GM04504 (cell line): ENCODE measurements around the gene C17orf113.

Source experiments
- DNase-seq: peaks from one replicate; pipeline ENCODE4 v3.0.0-alpha.2; 2012; ENCODE audit warnings: low read depth

Gene C17orf113

GRCh38 chr17:42050393-42051012, at the start of gene C17orf113:
Gene C17orf113, minus strand, starts transcription at chr17:42050601. Its CDS starts 7,225 bp downstream, at chr17:42043376.
- no peak for DNase-seq

GRCh38 chr17:42098730-42099399, 48.5 kb upstream of the C17orf113 start:
- no peak for DNase-seq

GRCh38 chr17:42097691-42098631, 47.6 kb upstream of the C17orf113 start, which contains the start of gene ZNF385C:
Gene ZNF385C, minus strand, starts transcription at chr17:42098473. Its CDS starts 35,417 bp downstream, at chr17:42063056.
- no peak for DNase-seq

- no peak for DNase-seq
Measured at GRCh38 chr17:42096360-42097111, 46.1 kb upstream of the C17orf113 start.

- DNase-seq = no peak
Measured at GRCh38 chr17:42094375-42095069, 44.1 kb upstream of the C17orf113 start.

GRCh38 chr17:42092939-42093338, 42.5 kb upstream of the C17orf113 start:
- DNase-seq = no peak

GRCh38 chr17:42090964-42091790, 40.8 kb upstream of the C17orf113 start:
- DNase-seq = no peak

- no peak for DNase-seq
Measured at GRCh38 chr17:42088736-42089135, 38.3 kb upstream of the C17orf113 start.

GRCh38 chr17:42087736-42088705, 37.6 kb upstream of the C17orf113 start:
- no peak for DNase-seq

- no peak for DNase-seq
Measured at GRCh38 chr17:42087042-42087701, 36.8 kb upstream of the C17orf113 start.

GRCh38 chr17:42081516-42082129, 31.2 kb upstream of the C17orf113 start:
- DNase-seq = no peak

- no peak for DNase-seq
Measured at GRCh38 chr17:42079541-42079940, 29.1 kb upstream of the C17orf113 start.

- DNase-seq = no peak
Measured at GRCh38 chr17:42078396-42079043, 28.1 kb upstream of the C17orf113 start.

GRCh38 chr17:42077755-42078154, 27.4 kb upstream of the C17orf113 start:
- no peak for DNase-seq

GRCh38 chr17:42076797-42077559, 26.6 kb upstream of the C17orf113 start:
- no peak for DNase-seq

GRCh38 chr17:42075789-42076188, 25.4 kb upstream of the C17orf113 start:
- DNase-seq = no peak
